D721Med (cell line): ENCODE data around the gene SIGLEC7.

Source experiments
- DNase-seq: peaks from one replicate; pipeline ENCODE4 v3.0.0; 2011; ENCODE audit warnings: low spot score; ENCODE audit not compliant: insufficient read length
- FAIRE-seq: peaks from 2 replicates; lab custom pipeline; 2011; peaks lifted over from hg19 to GRCh38; lab: Jason Lieb, UNC
- CTCF ChIP-seq: IDR thresholded peaks from 2 replicates; pipeline ENCODE4 v1.5.1; 2012; ENCODE audit warnings: mild to moderate bottlenecking, control low read depth; ENCODE audit not compliant: insufficient read depth; ENCODE audit errors: missing control alignments

SIGLEC7 gene

DNA sequence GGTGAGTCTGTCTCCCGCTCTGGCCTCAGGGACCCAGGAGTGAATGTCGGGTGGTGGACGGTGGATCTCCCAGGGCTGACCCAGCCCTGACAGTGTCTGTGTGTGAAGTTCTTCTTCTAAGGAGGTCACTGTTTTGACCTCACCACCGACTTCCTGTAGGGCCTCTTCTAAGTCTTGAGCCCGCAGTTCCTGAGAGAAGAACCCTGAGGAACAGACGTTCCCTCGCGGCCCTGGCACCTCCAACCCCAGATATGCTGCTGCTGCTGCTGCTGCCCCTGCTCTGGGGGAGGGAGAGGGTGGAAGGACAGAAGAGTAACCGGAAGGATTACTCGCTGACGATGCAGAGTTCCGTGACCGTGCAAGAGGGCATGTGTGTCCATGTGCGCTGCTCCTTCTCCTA lies at the start of gene SIGLEC7:
SIGLEC7 (plus strand) TSS at position 183 of the 400 bp plus-strand sequence; CDS start at position 252, 69 bp downstream.
- FAIRE-seq (no peak), DNase-seq (no peak)
- no peak for TF ChIP-seq CTCF

DNA sequence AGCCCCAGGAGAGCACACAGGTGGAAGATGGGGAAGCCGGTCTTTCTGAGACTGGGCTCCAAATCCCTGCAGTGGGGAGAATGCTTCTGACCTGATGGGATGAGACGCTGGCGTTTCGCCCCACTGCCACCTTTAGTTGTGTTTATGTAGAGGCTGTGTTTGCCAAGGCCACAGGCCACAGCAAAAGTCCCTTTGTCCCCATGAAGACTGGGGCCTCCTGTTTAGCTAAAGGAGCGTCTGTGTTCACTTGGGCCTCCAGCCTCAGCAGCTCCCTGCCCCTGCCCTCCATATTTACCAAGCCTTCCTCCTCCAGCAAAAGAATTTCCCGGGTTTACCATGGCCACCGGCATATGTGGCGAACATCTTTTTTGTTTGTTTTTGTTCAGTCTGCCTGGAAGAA lies 49.0 kb upstream of the SIGLEC7 start:
- FAIRE-seq (no peak), DNase-seq (no peak)
- TF ChIP-seq CTCF, result no peak

DNA sequence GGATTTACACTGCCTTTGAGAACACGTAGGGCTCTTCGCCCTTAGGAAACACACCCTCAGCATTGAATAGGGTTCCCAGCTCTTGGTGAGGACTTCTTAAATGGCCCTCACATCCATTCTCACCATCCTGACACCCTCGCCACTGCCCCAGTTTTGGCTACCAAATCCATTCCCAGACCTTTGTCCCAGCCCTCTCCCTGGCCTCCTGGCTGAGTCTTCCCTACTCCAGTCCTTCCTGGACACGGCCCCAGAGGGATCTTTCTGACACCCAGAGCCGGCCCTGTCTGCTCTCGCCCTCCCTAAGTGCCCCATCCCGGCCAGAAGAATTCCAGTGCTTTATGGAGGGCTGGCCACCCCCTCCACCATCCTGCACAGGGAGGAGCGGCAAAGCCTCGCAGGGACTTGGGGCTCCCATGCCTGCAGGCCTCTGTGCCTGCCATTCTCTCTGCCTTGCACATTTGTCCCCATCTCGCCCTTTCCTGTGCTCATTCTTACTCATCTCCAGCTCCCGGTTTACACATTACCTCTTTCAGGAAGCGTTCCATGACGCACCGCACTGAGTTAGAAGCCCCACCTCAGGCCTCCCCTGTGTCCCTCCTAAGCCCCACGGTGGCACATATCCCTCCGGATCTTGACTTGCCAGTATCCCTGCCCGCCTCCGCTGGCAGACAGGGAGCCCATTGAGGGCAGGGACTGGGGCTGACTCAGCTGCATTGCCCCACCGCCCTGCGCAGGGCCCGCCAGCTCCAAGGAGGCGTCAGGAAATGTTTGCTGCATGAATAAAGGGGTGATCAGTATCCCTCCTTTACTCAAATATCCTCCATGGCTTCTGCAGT lies 48.4 kb upstream of the SIGLEC7 start:
- FAIRE-seq (no peak), DNase-seq (no peak)
- no peak for TF ChIP-seq CTCF

DNA sequence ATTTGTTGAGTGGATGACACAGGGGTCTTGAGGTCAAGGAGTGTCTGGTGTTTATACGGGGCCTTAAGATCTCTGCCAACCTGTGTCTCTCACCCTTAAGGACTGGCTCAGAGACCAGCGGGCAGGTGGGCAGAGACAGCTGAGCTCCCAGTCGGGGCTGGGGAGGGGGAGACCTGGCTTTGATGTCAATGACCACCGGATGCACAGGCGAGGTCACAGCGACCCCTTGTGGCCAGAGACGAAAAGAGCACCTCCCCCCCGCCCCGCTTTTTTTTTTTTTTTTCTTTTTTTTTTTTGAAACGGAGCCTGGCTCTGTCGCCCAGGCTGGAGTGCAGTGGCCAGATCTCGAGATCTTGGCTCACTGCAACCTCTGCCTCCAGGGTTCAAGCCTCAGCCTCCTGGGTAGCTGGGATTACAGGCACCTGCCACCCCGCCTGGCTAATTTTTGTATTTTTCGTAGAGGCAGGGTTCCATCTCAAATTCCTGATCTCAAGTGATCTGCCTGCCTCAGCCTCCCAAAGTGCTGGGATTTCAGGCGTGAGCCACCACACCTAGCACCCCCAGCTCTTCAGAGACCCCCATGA lies 47.3 kb upstream of the SIGLEC7 start:
- TF ChIP-seq CTCF, result peak; percentile 66
- no peak for FAIRE-seq
- DNase-seq, result peak; percentile 62

GRCh38 chr19:51096473-51097165 lies 45.5 kb upstream of the SIGLEC7 start:
- peak; percentile 24 for TF ChIP-seq CTCF
- no peak for DNase-seq
- FAIRE-seq, result no peak

DNA sequence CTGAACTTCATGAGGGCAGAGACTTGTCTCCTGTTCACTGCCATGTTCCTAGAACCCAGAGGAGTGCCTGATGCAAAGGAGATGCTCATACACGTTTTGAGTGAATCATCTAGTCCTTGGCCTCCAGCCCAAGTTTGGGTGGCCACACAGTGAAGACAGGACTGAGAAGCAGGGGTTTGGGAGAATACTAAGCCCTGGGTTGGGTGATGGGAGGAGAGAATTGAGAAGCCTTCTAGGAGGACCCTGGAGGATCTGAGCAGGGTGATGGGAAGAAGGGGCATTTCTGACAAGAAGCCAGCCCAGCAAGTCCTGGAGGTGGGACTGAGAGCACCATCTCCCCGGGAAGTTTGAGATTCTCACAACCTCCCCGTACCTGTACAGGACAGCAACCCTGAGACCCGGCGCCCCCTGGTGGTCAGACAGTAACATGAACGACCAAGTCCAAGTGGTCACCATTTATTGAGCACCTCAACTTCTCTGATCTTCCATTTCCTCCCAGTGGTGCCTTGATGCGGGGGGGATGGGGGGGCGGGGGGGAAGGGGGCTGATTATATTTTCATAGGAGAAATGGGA lies 44.8 kb upstream of the SIGLEC7 start:
- peak; percentile 61 for TF ChIP-seq CTCF
- DNase-seq (peak; percentile 51), FAIRE-seq (no peak)
